ENCODE results near the gene KCNIP4.

The KCNIP4 gene

DNA sequence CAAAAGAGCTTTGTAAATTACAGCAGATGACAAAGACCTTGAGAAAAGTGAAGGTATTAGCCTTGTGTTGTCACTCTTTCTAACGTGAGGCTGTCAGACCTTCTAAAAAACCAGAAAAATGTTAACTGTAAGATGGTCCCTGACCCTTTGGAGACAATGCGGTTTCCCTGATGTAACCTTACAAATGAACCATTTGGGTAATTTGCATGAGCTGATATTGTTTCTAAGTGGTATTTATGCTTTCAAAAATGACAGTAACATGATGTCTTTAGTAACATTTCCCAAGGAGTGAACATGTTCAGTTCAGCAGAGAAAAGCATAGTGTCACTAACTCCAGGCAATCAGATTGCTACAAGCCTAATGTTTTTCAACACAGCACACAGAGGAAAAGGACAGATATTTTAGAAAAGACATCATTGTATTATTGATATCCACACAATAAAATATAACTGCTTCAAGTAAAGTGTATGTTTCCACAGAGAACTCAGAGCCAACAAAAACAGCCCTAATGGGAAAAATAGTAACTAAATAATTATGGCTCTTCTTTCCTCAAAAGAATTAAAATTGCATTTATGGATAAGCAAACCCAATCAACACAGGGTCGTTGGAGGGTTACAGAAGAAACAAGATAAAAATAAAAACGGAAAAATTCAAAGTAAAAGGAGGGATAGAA is 434.4 kb downstream of the KCNIP4 start:
- ChIA-PET CTCF (interaction anchor here (0.6 to 0.9 kb wide), 2 partner anchors 252 to 349 kb away, joined by 3 to 5 read pairs; no protein-coding TSS in a partner anchor), POLR2A (ENCODE audit: low non-redundant PET) (no interaction called here)
- TF ChIP-seq, protein P1, sequence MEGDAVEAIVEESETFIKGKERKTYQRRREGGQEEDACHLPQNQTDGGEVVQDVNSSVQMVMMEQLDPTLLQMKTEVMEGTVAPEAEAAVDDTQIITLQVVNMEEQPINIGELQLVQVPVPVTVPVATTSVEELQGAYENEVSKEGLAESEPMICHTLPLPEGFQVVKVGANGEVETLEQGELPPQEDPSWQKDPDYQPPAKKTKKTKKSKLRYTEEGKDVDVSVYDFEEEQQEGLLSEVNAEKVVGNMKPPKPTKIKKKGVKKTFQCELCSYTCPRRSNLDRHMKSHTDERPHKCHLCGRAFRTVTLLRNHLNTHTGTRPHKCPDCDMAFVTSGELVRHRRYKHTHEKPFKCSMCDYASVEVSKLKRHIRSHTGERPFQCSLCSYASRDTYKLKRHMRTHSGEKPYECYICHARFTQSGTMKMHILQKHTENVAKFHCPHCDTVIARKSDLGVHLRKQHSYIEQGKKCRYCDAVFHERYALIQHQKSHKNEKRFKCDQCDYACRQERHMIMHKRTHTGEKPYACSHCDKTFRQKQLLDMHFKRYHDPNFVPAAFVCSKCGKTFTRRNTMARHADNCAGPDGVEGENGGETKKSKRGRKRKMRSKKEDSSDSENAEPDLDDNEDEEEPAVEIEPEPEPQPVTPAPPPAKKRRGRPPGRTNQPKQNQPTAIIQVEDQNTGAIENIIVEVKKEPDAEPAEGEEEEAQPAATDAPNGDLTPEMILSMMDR (conservative IDR thresholded peaks at IDR 0.05; ENCODE audit: low read depth), result no peak
- DNase-seq (ENCODE audit: low spot score), result no peak
- H3K27ac ChIP-seq, result no peak overlapping the region

DNA sequence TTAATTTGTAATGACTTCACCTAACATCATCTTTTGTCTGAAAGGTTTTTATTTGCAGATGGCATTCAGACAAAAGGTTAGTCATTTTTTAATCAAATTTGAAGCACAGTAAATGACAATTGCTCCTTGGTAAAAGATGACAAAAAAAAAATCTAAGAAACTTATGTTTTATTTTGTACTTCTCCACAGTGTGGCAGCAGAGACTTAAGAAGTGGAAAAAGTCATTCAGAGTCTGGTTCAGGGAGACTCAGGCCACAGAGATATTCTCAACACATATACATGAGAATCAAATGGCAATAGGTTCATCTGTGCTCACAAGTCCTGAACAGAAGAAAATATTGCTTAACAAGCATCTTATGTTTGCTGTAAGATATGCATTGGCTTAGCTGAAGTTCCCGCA is 436.2 kb downstream of the KCNIP4 start:
- ChIA-PET POLR2A (ENCODE audit: low non-redundant PET) (no interaction called here), CTCF (interaction anchor here (0.6 to 0.8 kb wide), 6 partner anchors 10 to 960 kb away, joined by 3 to 4 read pairs (median 3); no protein-coding TSS in a partner anchor)
- no peak overlapping the region for H3K27ac ChIP-seq
- TF ChIP-seq, protein P1 (conservative IDR thresholded peaks at IDR 0.05; ENCODE audit: low read depth), result peak; percentile 30; the same call in 1 of the 2 replicates
- DNase-seq (ENCODE audit: low spot score), result peak; percentile 30

DNA sequence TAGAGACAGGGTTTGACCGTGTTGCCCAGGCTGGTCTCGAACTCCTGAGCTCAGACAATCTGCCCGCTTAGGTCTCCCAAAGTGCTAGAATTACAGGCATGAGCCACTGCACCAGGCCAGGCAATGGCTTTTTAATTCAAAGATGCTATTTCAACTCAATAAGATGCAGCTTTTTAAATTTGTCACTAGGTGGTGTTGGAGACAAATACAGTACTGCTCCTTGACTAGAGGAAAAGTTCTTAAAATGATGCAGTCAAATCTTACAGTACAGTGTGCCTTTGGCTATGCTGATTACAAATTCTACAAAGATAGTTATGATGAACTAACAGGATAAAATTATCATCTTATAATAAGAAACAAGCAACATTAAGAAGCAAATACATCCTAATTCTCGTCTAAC is 441.1 kb downstream of the KCNIP4 start:
- H3K27ac ChIP-seq, result no peak overlapping the region
- ChIA-PET POLR2A (ENCODE audit: low non-redundant PET) (no interaction called here), CTCF (interaction anchor here (0.7 kb wide), 1 partner anchor 1836 kb away, joined by 3 read pairs; no protein-coding TSS in a partner anchor)
- TF ChIP-seq, protein P1 (conservative IDR thresholded peaks at IDR 0.05; ENCODE audit: low read depth), result peak; percentile 21; the same call in 1 of the 2 replicates
- DNase-seq (ENCODE audit: low spot score), result peak; percentile 3

DNA sequence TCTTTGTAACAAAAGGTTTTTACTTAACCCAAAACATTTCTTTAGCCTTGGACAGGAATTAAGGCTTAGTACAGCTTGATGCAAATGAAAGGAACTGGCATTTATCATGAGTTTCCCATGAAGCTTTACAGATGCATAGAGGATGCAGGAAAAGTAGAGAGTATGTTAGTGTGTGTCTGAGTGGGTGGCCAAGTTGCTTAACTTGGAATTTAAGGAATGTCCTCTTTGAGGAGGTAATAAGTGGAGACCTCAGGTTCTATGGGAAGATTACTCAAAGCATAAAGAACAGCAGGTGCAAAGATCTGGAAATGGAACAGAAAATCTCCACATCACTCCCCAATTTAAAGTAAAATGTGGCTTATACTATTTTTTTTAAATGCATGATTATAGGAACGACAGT is 457.9 kb downstream of the KCNIP4 start:
- no peak overlapping the region for H3K27ac ChIP-seq
- TF ChIP-seq, protein P1 (conservative IDR thresholded peaks at IDR 0.05; ENCODE audit: low read depth), result no peak
- ChIA-PET POLR2A (ENCODE audit: low non-redundant PET) (no interaction called here), CTCF (interaction anchor here (0.6 kb wide), 1 partner anchor 29 kb away, joined by 4 read pairs; no protein-coding TSS in a partner anchor)
- DNase-seq (ENCODE audit: low spot score), result no peak

DNA sequence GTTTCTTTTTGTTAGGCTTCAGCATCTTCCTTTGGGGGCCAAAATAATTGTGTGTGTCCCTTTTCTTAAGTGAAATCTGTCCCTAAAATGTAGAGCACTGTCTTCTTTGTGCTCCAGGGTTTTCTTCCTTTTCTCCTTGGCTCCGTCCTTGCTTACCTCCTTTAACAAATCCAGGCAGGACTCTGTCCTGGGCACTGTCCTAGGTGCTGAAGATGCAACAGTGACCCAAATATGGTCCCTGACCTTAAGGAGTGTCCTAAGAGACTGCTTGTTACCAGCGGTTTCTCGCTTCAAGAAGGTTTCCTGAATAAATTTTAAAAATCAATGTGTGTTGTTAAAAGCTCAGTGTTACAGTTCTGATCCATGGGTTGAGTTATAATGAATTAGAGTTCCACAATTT is 471.8 kb downstream of the KCNIP4 start:
- H3K27ac ChIP-seq, result no peak overlapping the region
- CTCF ChIA-PET, result no interaction called here
- POLR2A ChIA-PET (ENCODE audit: low non-redundant PET), result no interaction called here
- DNase-seq (ENCODE audit: low spot score), result no peak
- TF ChIP-seq, protein P1 (conservative IDR thresholded peaks at IDR 0.05; ENCODE audit: low read depth), result no peak

DNA sequence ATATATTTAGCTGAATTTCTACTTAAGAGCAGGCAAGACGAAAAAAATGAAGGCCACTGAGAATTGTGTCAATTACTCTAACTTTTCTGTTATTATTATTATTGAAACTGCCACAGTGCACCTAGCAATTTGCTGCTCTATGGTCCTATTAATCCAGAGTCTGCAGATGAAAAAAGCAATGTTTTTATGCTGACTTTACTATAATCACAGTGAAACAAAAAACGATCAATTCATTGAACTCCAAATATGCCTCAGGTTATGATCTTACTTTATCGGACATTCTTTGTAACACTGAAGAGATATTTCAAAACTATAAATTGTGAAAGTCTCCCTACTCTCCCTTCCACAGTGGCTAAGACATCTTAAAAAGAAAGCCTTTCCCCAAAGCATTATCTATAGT is 474.4 kb downstream of the KCNIP4 start:
- CTCF ChIA-PET, result no interaction called here
- no peak overlapping the region for H3K27ac ChIP-seq
- TF ChIP-seq, protein P1 (conservative IDR thresholded peaks at IDR 0.05; ENCODE audit: low read depth), result no peak
- no peak for DNase-seq (ENCODE audit: low spot score)
- POLR2A ChIA-PET (ENCODE audit: low non-redundant PET), result no interaction called here
